Endothelial cell of umbilical vein (primary cell): ENCODE measurements around the gene NUMA1. TPM values are rescaled to one million over a fixed set of nuclear protein-coding genes. Genes with fewer than 3 reads are reported as not detected.
A peak's percentile ranks its signal among the peaks of the same experiment; 100 is the strongest.

Experiments
- BruUV-seq: library from RNA; stranded (reverse); fragments of 400-500 nt; replicated peaks from 2 replicates; lab custom pipeline; 2021; lab: Mats Ljungman, UMichigan
- CTCF ChIA-PET: fragments of 300-600, 350-600 bp; sonication (Branson Sonifier 250); formaldehyde crosslinking; loops from one replicate; lab custom pipeline; 2021; ENCODE audit warnings: antibody characterized with exemption, inconsistent platforms; lab: Charles Lee
- POLR2A ChIA-PET: fragments of 300-600, 350-600 bp; sonication (Branson Sonifier 250); formaldehyde crosslinking; loops from one replicate; lab custom pipeline; 2021; ENCODE audit warnings: antibody characterized with exemption, inconsistent platforms; lab: Charles Lee
- DNase-seq: peaks from one replicate; pipeline ENCODE4 v3.0.0-alpha.2; 2011; ENCODE audit warnings: low read depth, low spot score
- FAIRE-seq: peaks from 2 replicates; lab custom pipeline; 2011; peaks lifted over from hg19 to GRCh38; lab: Jason Lieb, UNC
- H2AFZ ChIP-seq: 2 replicates; pipeline ENCODE4 v1.6.0; 2012; ENCODE audit warnings: low read depth, low read length, control low read depth, inconsistent platforms
- H3K27ac ChIP-seq: 2 replicates; pipeline ENCODE4 v1.5.1; 2011; ENCODE audit warnings: low read depth, mild to moderate bottlenecking, control low read depth, low read length, moderate library complexity; ENCODE audit not compliant: insufficient read depth
- H3K27me3 ChIP-seq, 2 experiments: 2 replicates each; pipeline versions ENCODE4 v1.6.0 to v1.6.1; 2011; ENCODE audit warnings: low read length in 2 of 2, mixed read lengths in 1 of 2; ENCODE audit not compliant: control insufficient read depth in 2 of 2, insufficient read depth in 2 of 2
- H3K36me3 ChIP-seq, 2 experiments: 2 replicates in 1 of 2; 3 replicates in 1 of 2; pipeline ENCODE4 v1.5.1; 2011; ENCODE audit warnings: low read length in 2 of 2, mild to moderate bottlenecking in 1 of 2, moderate library complexity in 1 of 2; ENCODE audit not compliant: control insufficient read depth in 2 of 2, insufficient read depth in 2 of 2; ENCODE audit errors: extremely low read depth in 1 of 2
- H3K4me1 ChIP-seq: 3 replicates; pipeline ENCODE4 v1.5.1; 2011; ENCODE audit warnings: mild to moderate bottlenecking, low read length; ENCODE audit not compliant: control insufficient read depth, insufficient read depth; ENCODE audit errors: extremely low read depth
- H3K4me2 ChIP-seq: 2 replicates; pipeline ENCODE4 v1.6.1; 2011; ENCODE audit warnings: low read length, control low read depth, mixed read lengths; ENCODE audit not compliant: insufficient read depth
- H3K4me3 ChIP-seq, 3 experiments: fragments of 200-600 bp in 1 of 3; sonication (generic), shearing (Covaris generic) in 1 of 3; replicated peaks in 1 of 3; 2 replicates each; pipeline ENCODE4 v1.5.1; 2011 to 2016; ENCODE audit warnings: control low read depth in 3 of 3, low read length in 3 of 3, mild to moderate bottlenecking in 2 of 3, inconsistent platforms in 1 of 3, low read depth in 1 of 3, moderate library complexity in 1 of 3; ENCODE audit not compliant: insufficient read depth in 1 of 3
- H3K79me2 ChIP-seq: 2 replicates; pipeline ENCODE4 v1.6.0; 2012; ENCODE audit warnings: low read length, inconsistent platforms; ENCODE audit not compliant: control insufficient read depth, insufficient read depth
- H3K9ac ChIP-seq: replicated peaks from 2 replicates; pipeline ENCODE3; 2011; ENCODE audit warnings: low read length, control low read depth; ENCODE audit not compliant: insufficient read depth; ENCODE audit errors: extremely low read depth
- H3K9me1 ChIP-seq: replicated peaks from 3 replicates; pipeline ENCODE4 v1.6.0; 2011; ENCODE audit warnings: mild to moderate bottlenecking, low read length; ENCODE audit not compliant: control insufficient read depth, insufficient read depth; ENCODE audit errors: extremely low read depth
- H3K9me3 ChIP-seq: replicated peaks from 2 replicates; pipeline ENCODE4 v1.5.1; 2012; ENCODE audit warnings: low read length, inconsistent platforms; ENCODE audit not compliant: control insufficient read depth, insufficient read depth
- H4K20me1 ChIP-seq: replicated peaks from 2 replicates; pipeline ENCODE3; 2011; ENCODE audit warnings: mild to moderate bottlenecking, low read length; ENCODE audit not compliant: control insufficient read depth, insufficient read depth; ENCODE audit errors: extremely low read depth
- CTCF ChIP-seq, 2 donors: IDR thresholded peaks; 1 replicate in 1 of 2; 2 replicates in 1 of 2; pipeline ENCODE4 v1.5.1; 2011; ENCODE audit warnings: low read length in 2 of 2, mild to moderate bottlenecking in 2 of 2, moderate library complexity in 2 of 2, control low read depth in 1 of 2, inconsistent platforms in 1 of 2, low read depth in 1 of 2; ENCODE audit not compliant: insufficient read depth in 1 of 2; ENCODE audit errors: extremely low read depth in 1 of 2
- EZH2 ChIP-seq: IDR thresholded peaks from 2 replicates; pipeline ENCODE4 v1.6.1; 2012; ENCODE audit warnings: borderline replicate concordance, low read depth, mild to moderate bottlenecking, moderate library complexity, low read length, inconsistent platforms; ENCODE audit not compliant: severe bottlenecking
- FOS ChIP-seq: IDR thresholded peaks from 2 replicates; pipeline ENCODE4 v1.6.1; 2011; ENCODE audit warnings: mild to moderate bottlenecking, low read length, moderate library complexity, borderline replicate concordance; ENCODE audit not compliant: insufficient read depth
- GATA2 ChIP-seq: IDR thresholded peaks from 2 replicates; pipeline ENCODE4 v1.7.0; 2011; ENCODE audit warnings: low read depth, mild to moderate bottlenecking, moderate library complexity, mixed read lengths, low read length; ENCODE audit not compliant: insufficient read length, insufficient read depth
- JUN ChIP-seq: IDR thresholded peaks from 2 replicates; pipeline ENCODE4 v1.6.1; 2011; ENCODE audit warnings: borderline replicate concordance, low read depth; ENCODE audit not compliant: insufficient read length, insufficient read depth
- MAX ChIP-seq: IDR thresholded peaks from 2 replicates; pipeline ENCODE4 v1.6.1; 2011; ENCODE audit not compliant: insufficient read depth, insufficient read length
- MYC ChIP-seq: IDR thresholded peaks from one replicate; pipeline ENCODE4 v1.6.1; 2011; ENCODE audit warnings: mild to moderate bottlenecking, low read depth, low read length
- POLR2A ChIP-seq: IDR thresholded peaks from 2 replicates; pipeline ENCODE4 v1.6.1; 2012; ENCODE audit warnings: low read depth, mild to moderate bottlenecking, control low read depth, low read length
- POLR2AphosphoS5 ChIP-seq: IDR thresholded peaks from 2 replicates; pipeline ENCODE4 v1.6.1; 2012; ENCODE audit warnings: low read depth, mild to moderate bottlenecking, control low read depth, low read length, moderate library complexity; ENCODE audit not compliant: insufficient read depth
- dilution Hi-C: fragments of 300-500 bp; cut with MboI; formaldehyde crosslinking; loops from one replicate; pipeline ENCODE4 v1.15.0; 2019; ENCODE audit warnings: low sequenced_read_pairs; ENCODE audit not compliant: extremely low pct_ligation_motif_present
- intact Hi-C: fragments of 100-400 bp; cut with micrococcal nuclease; formaldehyde crosslinking; loops from one replicate; pipeline ENCODE4 v1.10.0; 2022
- polyA plus RNA-seq, 4 experiments: library from polyadenylated mRNA; depleted of rRNA in 3 of 4; stranded (reverse) in 3 of 4; unstranded in 1 of 4; fragments of >200 nt; gene quantifications; 2 replicates each; pipeline versions ENCODE4 v1.2.1 to v1.2.3, GENCODE V29; 2011 to 2012; ENCODE audit warnings: missing spikeins in 1 of 4
- total RNA-seq: library from RNA; stranded (reverse); gene quantifications from 2 replicates; pipeline ENCODE4 v1.2.3, GENCODE V29; 2021

The NUMA1 gene
- total and polyA plus RNA-seq, 2 donors (not counting 3 experiments of a cell fraction or from before 2014, with no cell fraction given) = 120 to 164 TPM

- ChIA-PET POLR2A (interaction anchor here (1.0 to 1.2 kb wide), 4 partner anchors 11 to 184 kb away, joined by 3 to 5 read pairs (median 3); no protein-coding TSS in a partner anchor), CTCF (interaction anchor here (1.3 to 3.8 kb wide), 3 partner anchors 11 to 86 kb away, joined by 5 to 19 read pairs (median 13); no protein-coding TSS in a partner anchor)
- peak overlapping the region; percentile 95 for H3K9ac ChIP-seq
- DNase-seq (no peak), FAIRE-seq (no peak)
- peak overlapping the region; percentile 93 for H3K4me2 ChIP-seq
- peak overlapping the region; percentile 90 for H3K27ac ChIP-seq
- no peaks in the 10 kb centered on the region for H3K9me3 ChIP-seq
- peak overlapping the region; percentile 14 to 53 (median 35) for H3K4me3 ChIP-seq
- dilution Hi-C loops = no loop called here
- no peaks in the 10 kb centered on the region for H3K36me3 ChIP-seq
- peak overlapping the region; percentile 27 for H2AFZ ChIP-seq
- intact Hi-C loops = loop anchor here (1.0 to 5.0 kb wide), 6 partner anchors 8 to 321 kb away; partner anchors contain the start of genes CLPB, LAMTOR1, LRRC51 and NUMA1
- TSS peak; percentile 87 for BruUV-seq
- no peaks in the 10 kb centered on the region for H3K27me3 ChIP-seq
- TF ChIP-seq EZH2 = no peak
- no peak for TF ChIP-seq POLR2A
- no peak for TF ChIP-seq GATA2
- H4K20me1 ChIP-seq = no peaks in the 10 kb centered on the region
- H3K79me2 ChIP-seq = no peaks in the 10 kb centered on the region
- peaks cover 14% of the 10 kb centered on the region for H3K4me1 ChIP-seq
- no peaks in the 10 kb centered on the region for H3K9me1 ChIP-seq
Measured at GRCh38 chr11:72111300-72112142, 31.2 kb upstream of the NUMA1 start.

- dilution Hi-C loops = no loop called here
- no TSS peak for BruUV-seq
- peaks cover 21% of the 10 kb centered on the region for H3K79me2 ChIP-seq
Measured at GRCh38 chr11:72105888-72106287, 25.5 kb upstream of the NUMA1 start, which contains the start of gene TOMT. Gene TOMT, plus strand, starts transcription at chr11:72105924. Its CDS starts 28 bp downstream, at chr11:72105952.

More at GRCh38 chr11:72105888-72106287, 25.5 kb upstream of the NUMA1 start, which contains the start of gene TOMT:
- Histone ChIP-seq H3K9me3 (no peaks in the 10 kb centered on the region), H3K27ac (no peak within 1 kb of the TSS), H2AFZ (no peak within 1 kb of the TSS), H4K20me1 (no peaks in the 10 kb centered on the region), H3K27me3 (no peaks in the 10 kb centered on the region), H3K4me3 (no peak within 1 kb of the TSS), H3K36me3 (no peaks in the 10 kb centered on the region), H3K4me1 (peaks cover 18% of the 10 kb centered on the region), H3K9me1 (no peaks in the 10 kb centered on the region), H3K9ac (no peak within 1 kb of the TSS), H3K4me2 (no peak within 1 kb of the TSS)
- TF ChIP-seq JUN (no peak), GATA2 (no peak), MAX (no peak), POLR2AphosphoS5 (no peak), EZH2 (no peak), CTCF (IDR thresholded peaks at IDR 0.05; ENCODE audit: extremely low read depth in 1 of 2, insufficient read depth in 1 of 2, low read depth in 1 of 2, low read length in 2 of 2) (no peak), MYC (no peak), FOS (no peak), POLR2A (no peak)
- ChIA-PET POLR2A (no interaction called here), CTCF (interaction anchor here (0.7 to 2.0 kb wide), 3 partner anchors 38 to 84 kb away, joined by 3 to 13 read pairs (median 7); no protein-coding TSS in a partner anchor)
- intact Hi-C loops = no loop called here
- DNase-seq (no peak), FAIRE-seq (no peak)
